ENCODE data around the gene GTPBP4. TPM values are rescaled to one million over a fixed set of nuclear protein-coding genes. Genes with fewer than 3 reads are reported as not detected.

The GTPBP4 gene
- total RNA-seq: 20.1 TPM

GRCh38 chr10:987870-988666 is at the start of gene GTPBP4:
Gene GTPBP4 (plus strand): TSS chr10:988434. CDS start chr10:988480, 46 bp downstream.

GRCh38 chr10:1025683-1026082 is 37.4 kb downstream of the GTPBP4 start, which contains the start of gene IDI2:
Gene IDI2 (minus strand): TSS chr10:1025859. CDS start chr10:1024723, 1,136 bp downstream.

GRCh38 chr10:1048732-1049424 is 60.6 kb downstream of the GTPBP4 start, which contains the start of gene IDI1:
Gene IDI1 (minus strand): TSS chr10:1049119. CDS start chr10:1049003, 116 bp downstream.

GRCh38 chr10:1056326-1057105 is 68.3 kb downstream of the GTPBP4 start, which contains the start of gene WDR37:
Gene WDR37 (plus strand): TSS chr10:1056385. CDS start chr10:1072156, 15,771 bp downstream.

Other genes with a start within 250 kb of the GTPBP4 start
- gene LARP4B, start 56.7 kb upstream of the GTPBP4 start, total RNA-seq: 45.3 TPM
- not detected for gene IDI2, start 37.4 kb downstream of the GTPBP4 start, total RNA-seq
- gene IDI1, start 60.7 kb downstream of the GTPBP4 start, total RNA-seq: 40.4 TPM
- 16.6 TPM for gene WDR37, start 68.0 kb downstream of the GTPBP4 start, total RNA-seq

Data from metanephros (tissue), 1 donor.